Testis (tissue), 3 donors: ENCODE measurements around the gene LIPG. TPM values are rescaled to one million over a fixed set of nuclear protein-coding genes. Genes with fewer than 3 reads are reported as not detected.

ENCODE experiments used
- DNase-seq: peaks from one replicate; pipeline ENCODE4 v3.0.0-alpha.2; 2019
- H3K27ac ChIP-seq, 2 donors: fragments of 200-600 bp; sonication (generic); one replicate each; pipeline ENCODE4 v1.5.1; 2019
- H3K27me3 ChIP-seq: fragments of 200-600 bp; sonication (generic); one replicate; pipeline ENCODE4 v1.5.1; 2019
- H3K36me3 ChIP-seq: fragments of 200-600 bp; sonication (generic); one replicate; pipeline ENCODE4 v1.5.1; 2017; ENCODE audit warnings: low read depth; ENCODE audit errors: missing control alignments
- H3K4me1 ChIP-seq: fragments of 200-600 bp; sonication (generic); one replicate; pipeline ENCODE4 v1.5.1; 2019
- H3K4me3 ChIP-seq, 2 donors: fragments of 200-600 bp; sonication (generic); one replicate each; pipeline ENCODE4 v1.5.1; 2017 to 2019
- H3K9me3 ChIP-seq: fragments of 200-600 bp; sonication (generic); one replicate; pipeline ENCODE4 v1.5.1; 2017
- CTCF ChIP-seq, 3 experiments: fragments of 450-650 bp in 2 of 3; fragments of 200-600 bp in 1 of 3; sonication (generic) in 1 of 3; IDR thresholded peaks; one replicate each; pipeline ENCODE4 v1.5.1; 2016 to 2019; ENCODE audit warnings: antibody characterized with exemption in 3 of 3, mild to moderate bottlenecking in 2 of 3, moderate library complexity in 1 of 3
- POLR2A ChIP-seq: fragments of 450-650 bp; IDR thresholded peaks from one replicate; pipeline ENCODE4 v1.6.1; 2017; ENCODE audit warnings: antibody characterized with exemption, mild to moderate bottlenecking, moderate library complexity
- WGBS, 2 donors: methylation state at CpG; one replicate each; pipeline ENCODE4 v1.1.5; 2018; 5-methylcytosine and 5-hydroxymethylcytosine counted together
- intact Hi-C: fragments of 100-400 bp; cut with DNase I; formaldehyde crosslinking; loops from one replicate; pipeline ENCODE4 v1.15.1; 2023; ENCODE audit warnings: low total_unique reads
- polyA plus RNA-seq: library from polyadenylated mRNA; stranded (reverse); fragments of 350-450 nt; fragmentation: Illumina TruSeq; extraction: RNeasy Lipid Tissue Mini Kit (QIAGEN cat#74804); gene quantifications from one replicate; pipeline ENCODE4 v1.2.3, GENCODE V29; 2014; ENCODE audit warnings: low read depth, low replicate concordance; ENCODE audit not compliant: insufficient read depth
- total RNA-seq, 2 donors: library from RNA; depleted of rRNA; stranded (reverse); fragments of >200 nt; gene quantifications; one replicate each; pipeline ENCODE4 v1.2.3, GENCODE V29; 2016

The LIPG gene
- total and polyA plus RNA-seq, 3 donors from 2014 or later = 25.4 to 48.0 (median 35.2) TPM

DNA sequence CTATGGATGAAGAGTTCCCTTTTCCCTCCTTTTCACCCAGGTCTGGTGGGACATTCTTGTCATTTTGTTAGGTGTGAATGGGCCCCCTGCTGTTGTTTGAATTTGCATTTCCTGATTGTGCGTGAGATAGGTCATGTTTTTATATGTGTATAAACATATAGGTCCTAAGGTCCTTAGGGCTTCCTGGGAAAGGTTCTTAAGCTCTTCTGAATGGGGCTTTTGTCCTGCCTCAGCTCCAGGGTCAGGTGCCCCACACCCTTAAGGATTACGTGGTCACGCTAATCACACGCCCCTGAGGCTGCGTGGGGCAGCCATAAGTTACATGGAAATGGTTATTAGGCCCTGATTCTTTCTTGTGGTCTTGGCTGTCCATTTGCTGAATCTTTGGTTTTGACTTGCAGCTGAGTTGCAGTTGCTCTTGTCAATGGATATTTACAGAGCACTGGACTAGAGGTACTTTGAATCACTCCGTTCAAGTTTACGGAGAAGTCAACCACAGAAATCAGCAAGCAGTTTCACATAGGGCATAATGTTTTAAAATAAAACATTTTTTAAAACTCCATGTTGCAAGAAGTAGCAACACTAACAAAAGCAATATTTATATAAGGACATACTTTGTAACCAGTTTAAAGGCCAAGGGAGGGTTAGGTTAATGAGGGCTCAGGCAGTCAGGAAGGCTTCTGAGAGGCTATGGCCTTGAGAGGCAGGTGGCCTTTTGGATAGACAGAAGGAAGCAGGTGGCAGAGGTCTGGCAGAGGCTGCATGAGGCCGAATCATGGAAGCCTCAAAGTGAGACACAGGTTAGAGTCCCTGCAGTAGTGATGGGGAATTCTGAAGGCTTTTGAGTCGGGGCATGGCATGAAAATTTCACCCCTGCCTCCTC, 24.2 kb downstream of the LIPG start:
- no peak overlapping the region for H3K27ac ChIP-seq
- H3K4me3 ChIP-seq = no peak overlapping the region
- TF ChIP-seq POLR2A = no peak
- TF ChIP-seq CTCF (IDR thresholded peaks at IDR 0.05) = no peak
- H3K27me3 ChIP-seq = no peaks in the 10 kb centered on the region
- H3K36me3 ChIP-seq = no peaks in the 10 kb centered on the region
- H3K9me3 ChIP-seq = no peaks in the 10 kb centered on the region
- 72 to 85% methylated on average over 9 of the region's 9 CpGs for WGBS, 2 donors
- intact Hi-C loops = no loop called here
- DNase-seq = no peak
- peaks cover 3% of the 10 kb centered on the region for H3K4me1 ChIP-seq

DNA sequence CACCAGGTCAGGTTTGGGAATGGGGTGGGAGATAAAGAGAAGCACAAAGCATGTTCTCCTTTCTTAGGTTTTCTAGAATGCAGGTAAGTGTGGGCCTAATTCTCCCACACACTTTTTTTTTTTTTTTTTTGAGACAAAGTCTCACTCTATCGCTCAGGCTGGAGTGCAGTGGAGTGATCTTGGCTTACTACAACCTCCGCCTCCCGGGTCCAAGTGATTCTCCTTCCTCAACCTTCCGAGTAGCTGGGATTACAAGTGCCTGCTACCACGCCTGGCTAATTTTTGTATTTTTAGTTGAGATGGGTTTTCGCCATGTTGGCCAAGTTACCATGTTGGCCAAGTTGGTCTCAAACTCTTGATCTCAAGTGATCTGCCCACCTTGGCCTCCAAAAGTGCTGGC, 26.3 kb downstream of the LIPG start:
- H3K27me3 ChIP-seq = no peaks in the 10 kb centered on the region
- H3K36me3 ChIP-seq = no peaks in the 10 kb centered on the region
- DNase-seq = no peak
- peaks cover 3% of the 10 kb centered on the region for H3K4me1 ChIP-seq
- no peak overlapping the region for H3K4me3 ChIP-seq
- TF ChIP-seq CTCF (IDR thresholded peaks at IDR 0.05) = no peak
- no peak for TF ChIP-seq POLR2A
- 95% methylated on average over 6 of the region's 6 CpGs for WGBS, 2 donors
- no peaks in the 10 kb centered on the region for H3K9me3 ChIP-seq
- intact Hi-C loops = no loop called here
- H3K27ac ChIP-seq = no peak overlapping the region

- Histone ChIP-seq H3K36me3 (no peaks in the 10 kb centered on the region), H3K27me3 (no peaks in the 10 kb centered on the region), H3K4me1 (peaks cover 3% of the 10 kb centered on the region), H3K9me3 (no peaks in the 10 kb centered on the region), H3K27ac (no peak overlapping the region), H3K4me3 (no peak overlapping the region)
- TF ChIP-seq CTCF (IDR thresholded peaks at IDR 0.05) (no peak), POLR2A (no peak)
- no peak for DNase-seq
- WGBS, 2 donors = 89 to 96% methylated on average over 10 to 12 of the region's 12 CpGs
- intact Hi-C loops = no loop called here
These were observed 27.1 kb downstream of the LIPG start for GRCh38 chr18:49588971-49589370.

GRCh38 chr18:49590608-49591007, 28.8 kb downstream of the LIPG start:
- 87 to 92% methylated on average over 3 to 10 of the region's 10 CpGs for WGBS, 2 donors
- Histone ChIP-seq H3K4me3 (no peak overlapping the region), H3K27ac (no peak overlapping the region), H3K4me1 (peaks cover 3% of the 10 kb centered on the region), H3K36me3 (no peaks in the 10 kb centered on the region), H3K27me3 (no peaks in the 10 kb centered on the region), H3K9me3 (no peaks in the 10 kb centered on the region)
- TF ChIP-seq POLR2A (no peak), CTCF (IDR thresholded peaks at IDR 0.05) (no peak)
- no peak for DNase-seq
- intact Hi-C loops = no loop called here

DNA sequence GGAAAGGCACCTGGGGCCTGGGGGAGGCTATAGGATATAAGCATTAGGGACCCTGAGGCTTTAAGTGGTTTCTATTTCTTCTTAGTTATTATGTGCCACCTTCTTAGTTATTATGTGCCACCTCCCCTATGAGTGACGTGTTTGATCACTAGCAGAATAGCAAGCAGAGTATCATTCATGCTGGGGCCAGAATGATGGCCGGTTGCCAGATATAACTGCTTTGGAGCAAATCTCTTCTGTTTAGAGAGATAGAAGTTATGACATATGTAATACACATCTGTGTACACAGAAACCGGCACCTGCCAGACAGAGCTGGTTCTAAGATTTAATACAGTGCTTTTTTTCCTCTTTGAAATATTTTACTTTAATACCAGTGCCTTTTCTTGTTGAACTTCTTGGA, 29.4 kb downstream of the LIPG start:
- TF ChIP-seq CTCF (IDR thresholded peaks at IDR 0.05) = no peak
- TF ChIP-seq POLR2A = no peak
- intact Hi-C loops = no loop called here
- Histone ChIP-seq H3K4me3 (no peak overlapping the region), H3K36me3 (no peaks in the 10 kb centered on the region), H3K4me1 (no peaks in the 10 kb centered on the region), H3K27ac (no peak overlapping the region), H3K9me3 (no peaks in the 10 kb centered on the region), H3K27me3 (no peaks in the 10 kb centered on the region)
- WGBS, 2 donors = 75 to 79% methylated on average over 3 of the region's 3 CpGs
- DNase-seq = no peak
